ENCODE measurements around the gene TGFB3.
"Not testable (repeated sequence)": the region's sequence is repeated elsewhere in the genome, so short reads cannot be mapped to it uniquely, and the experiment has no call there.

The TGFB3 gene

DNA sequence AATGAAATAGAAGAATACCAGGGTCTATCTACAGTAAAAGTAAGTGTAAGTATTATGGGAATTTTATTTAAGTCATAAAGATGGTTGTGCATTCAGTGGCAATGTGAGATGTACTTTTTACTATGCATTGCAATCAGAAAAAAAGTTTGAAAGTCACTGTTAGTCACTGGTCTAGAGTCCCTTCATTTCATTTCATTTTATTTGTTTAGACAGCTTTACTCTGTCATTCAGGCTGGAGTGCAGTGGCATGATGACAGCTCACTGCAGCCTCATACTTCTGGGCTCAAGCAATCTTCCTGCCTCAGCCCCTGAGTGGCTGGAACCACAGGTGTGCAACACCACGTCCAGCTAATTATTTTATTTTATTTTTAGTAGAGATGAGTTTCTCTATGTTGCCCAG lies 42.6 kb downstream of the TGFB3 start:
- POLR2A ChIA-PET, result no interaction called here
- no peak for DNase-seq (ENCODE audit: low read depth, low spot score)
- TF ChIP-seq CTCF (IDR thresholded peaks at IDR 0.05; ENCODE audit: insufficient read depth, low read length, missing control alignments), result no peak

GRCh38 chr14:75934998-75935628 lies 46.7 kb downstream of the TGFB3 start:
- H3K4me3 ChIP-seq (ENCODE audit: low read depth, low read length), result no peak overlapping the region
- ChIA-PET CTCF (interaction anchor here (0.7 to 7.0 kb wide), 4 partner anchors 8 to 226 kb away, joined by 3 to 45 read pairs (median 3); no protein-coding TSS in a partner anchor), POLR2A (no interaction called here)
- DNase-seq (ENCODE audit: low read depth, low spot score), result no peak
- no peak for TF ChIP-seq CTCF (IDR thresholded peaks at IDR 0.05; ENCODE audit: insufficient read depth, low read length, missing control alignments)

More for the DNA sequence above, 42.6 kb downstream of the TGFB3 start:
- no peak overlapping the region for H3K4me3 ChIP-seq (ENCODE audit: low read depth, low read length)
- CTCF ChIA-PET, result interaction anchor here (0.7 to 1.3 kb wide), 5 partner anchors 10 to 226 kb away, joined by 3 to 4 read pairs (median 3); no protein-coding TSS in a partner anchor

GRCh38 chr14:75933712-75934296 lies 48.0 kb downstream of the TGFB3 start:
- TF ChIP-seq CTCF (IDR thresholded peaks at IDR 0.05; ENCODE audit: insufficient read depth, low read length, missing control alignments), result no peak
- POLR2A ChIA-PET, result no interaction called here
- DNase-seq (ENCODE audit: low read depth, low spot score), result no peak
- CTCF ChIA-PET, result interaction anchor here (1.0 to 7.0 kb wide), 4 partner anchors 21 to 140 kb away, joined by 3 to 45 read pairs (median 6); no protein-coding TSS in a partner anchor
- no peak overlapping the region for H3K4me3 ChIP-seq (ENCODE audit: low read depth, low read length)

DNA sequence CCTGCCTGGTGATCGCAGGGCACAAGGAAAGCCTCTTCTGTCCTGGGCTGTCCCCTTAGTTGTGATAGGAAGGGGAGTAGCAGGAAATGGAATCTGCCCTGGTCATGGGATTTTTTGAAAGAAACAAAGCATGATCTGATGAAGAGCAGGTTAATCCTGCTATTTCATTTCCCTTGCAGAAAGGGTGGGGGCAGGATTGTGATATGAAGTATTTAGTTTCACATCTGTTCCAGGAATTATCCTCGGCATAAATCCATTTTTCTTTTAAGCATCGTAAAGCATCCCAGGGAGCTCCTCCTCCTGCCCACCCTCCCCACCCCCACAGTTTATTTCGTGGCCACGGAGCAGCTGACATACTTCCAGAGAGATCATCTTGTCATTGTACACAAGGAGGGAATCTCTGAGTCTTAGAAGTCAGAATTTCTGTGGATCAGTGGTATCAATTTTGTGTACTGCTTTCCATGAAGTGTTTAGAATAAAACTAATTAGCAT lies 53.1 kb downstream of the TGFB3 start:
- no peak overlapping the region for H3K4me3 ChIP-seq (ENCODE audit: low read depth, low read length)
- ChIA-PET CTCF (interaction anchor here (1.2 to 2.7 kb wide), 2 partner anchors 11 to 22 kb away, joined by 3 to 34 read pairs; no protein-coding TSS in a partner anchor), POLR2A (no interaction called here)
- no peak for TF ChIP-seq CTCF (IDR thresholded peaks at IDR 0.05; ENCODE audit: insufficient read depth, low read length, missing control alignments)
- DNase-seq (ENCODE audit: low read depth, low spot score), result no peak

GRCh38 chr14:75927564-75928087 lies 54.2 kb downstream of the TGFB3 start:
- ChIA-PET POLR2A (no interaction called here), CTCF (interaction anchor here (1.1 to 2.7 kb wide), 2 partner anchors 21 to 41 kb away, joined by 3 to 34 read pairs; no protein-coding TSS in a partner anchor)
- no peak overlapping the region for H3K4me3 ChIP-seq (ENCODE audit: low read depth, low read length)
- no peak for TF ChIP-seq CTCF (IDR thresholded peaks at IDR 0.05; ENCODE audit: insufficient read depth, low read length, missing control alignments)
- DNase-seq (ENCODE audit: low read depth, low spot score), result no peak

DNA sequence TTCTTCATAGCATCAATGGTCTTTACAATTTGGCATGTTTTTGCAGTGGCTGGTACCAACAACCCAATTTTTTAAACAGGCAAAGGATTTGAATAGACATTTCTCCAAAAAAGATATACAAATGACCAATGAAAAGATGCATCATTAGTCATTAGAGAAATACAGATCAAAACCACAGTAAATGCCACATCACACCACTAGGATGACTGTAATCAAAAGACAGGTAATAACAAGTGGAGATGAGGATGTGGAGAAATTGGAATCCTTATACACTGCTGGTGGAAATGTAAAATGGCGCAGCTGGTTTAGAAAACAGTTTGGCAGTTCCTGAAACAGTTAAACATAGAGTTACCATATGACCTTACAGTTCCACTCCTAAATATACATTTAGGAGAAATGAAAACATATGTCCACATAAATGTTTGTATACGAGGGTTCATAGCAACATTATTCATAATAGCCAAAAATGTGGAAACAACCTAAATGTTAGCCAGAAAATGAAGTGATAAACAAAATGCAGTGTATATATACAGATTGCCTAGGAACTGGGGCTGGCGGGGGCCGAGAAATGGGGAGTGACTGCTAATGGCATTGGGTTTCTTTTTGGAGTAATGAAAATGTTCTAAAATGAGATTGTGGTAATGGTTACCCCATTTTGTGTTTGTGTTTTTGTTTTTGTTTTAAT lies 55.2 kb downstream of the TGFB3 start:
- no peak overlapping the region for H3K4me3 ChIP-seq (ENCODE audit: low read depth, low read length)
- no peak for TF ChIP-seq CTCF (IDR thresholded peaks at IDR 0.05; ENCODE audit: insufficient read depth, low read length, missing control alignments)
- CTCF ChIA-PET, result no interaction called here

GRCh38 chr14:75925141-75925840 lies 56.5 kb downstream of the TGFB3 start:
- H3K4me3 ChIP-seq (ENCODE audit: low read depth, low read length); CTCF ChIA-PET; DNase-seq (ENCODE audit: low read depth, low spot score); POLR2A ChIA-PET: not testable (repeated sequence)

More for the DNA sequence above, 55.2 kb downstream of the TGFB3 start:
- DNase-seq (ENCODE audit: low read depth, low spot score), result no peak
- POLR2A ChIA-PET, result no interaction called here

- DNase-seq (ENCODE audit: low read depth, low spot score); H3K4me3 ChIP-seq (ENCODE audit: low read depth, low read length); POLR2A ChIA-PET: not testable (repeated sequence)
- CTCF ChIA-PET, result interaction anchor here (1.2 to 9.2 kb wide), 2 partner anchors 14 kb away, joined by 3 to 106 read pairs; no protein-coding TSS in a partner anchor
These were observed 61.4 kb downstream of the TGFB3 start for GRCh38 chr14:75920421-75920820.

Data from AG04449 (cell line).